Upper lobe of left lung (tissue), 4 donors: ENCODE measurements around the gene TMEM218.
A peak's percentile ranks its signal among the peaks of the same experiment; 100 is the strongest.

Source experiments
- CTCF ChIP-seq, 6 experiments: fragments of 450-650 bp in 4 of 6; fragments of 200-600 bp in 2 of 6; sonication (generic) in 2 of 6; IDR thresholded peaks; one replicate each; pipeline ENCODE4 v1.5.1; 2016 to 2019; ENCODE audit warnings: antibody characterized with exemption in 6 of 6
- POLR2A ChIP-seq, 4 donors: fragments of 450-650 bp; IDR thresholded peaks; one replicate each; pipeline ENCODE4 v1.5.1; 2016 to 2017; ENCODE audit warnings: antibody characterized with exemption in 4 of 4, mild to moderate bottlenecking in 2 of 4
- POLR2AphosphoS5 ChIP-seq, 2 donors: sonication (generic); formaldehyde crosslinking; IDR thresholded peaks; one replicate each; pipeline ENCODE4 v1.5.1; 2017; ENCODE audit warnings: antibody characterized with exemption in 2 of 2

- TF ChIP-seq CTCF (IDR thresholded peaks at IDR 0.05) (peak; percentile 90 to 98 (median 94)), POLR2AphosphoS5 (IDR thresholded peaks at IDR 0.05) (no peak), POLR2A (IDR thresholded peaks at IDR 0.05) (no peak)
Measured at GRCh38 chr11:125141686-125142535, 30.5 kb upstream of the TMEM218 start.
